Astrocyte of the spinal cord (primary cell): ENCODE data around the gene SLC9A5.
A peak's percentile ranks its signal among the peaks of the same experiment; 100 is the strongest.

ENCODE experiments used
- DNase-seq: peaks from one replicate; pipeline ENCODE4 v3.0.0; 2011; ENCODE audit warnings: low read depth, low spot score
- H3K4me3 ChIP-seq: 2 replicates; pipeline ENCODE4 v1.5.1; 2011; ENCODE audit warnings: low read depth, mild to moderate bottlenecking, low read length, moderate library complexity
- in situ Hi-C: cut with HindIII; loops from 2 replicates; pipeline ENCODE4 v1.10.0; 2017; ENCODE audit warnings: low sequenced_read_pairs
- TF ChIP-seq, protein P1 (sequence below): IDR thresholded peaks from 2 replicates; pipeline ENCODE4 v1.5.1; 2012; ENCODE audit warnings: low read depth, mild to moderate bottlenecking, low read length, inconsistent platforms

Gene SLC9A5

DNA sequence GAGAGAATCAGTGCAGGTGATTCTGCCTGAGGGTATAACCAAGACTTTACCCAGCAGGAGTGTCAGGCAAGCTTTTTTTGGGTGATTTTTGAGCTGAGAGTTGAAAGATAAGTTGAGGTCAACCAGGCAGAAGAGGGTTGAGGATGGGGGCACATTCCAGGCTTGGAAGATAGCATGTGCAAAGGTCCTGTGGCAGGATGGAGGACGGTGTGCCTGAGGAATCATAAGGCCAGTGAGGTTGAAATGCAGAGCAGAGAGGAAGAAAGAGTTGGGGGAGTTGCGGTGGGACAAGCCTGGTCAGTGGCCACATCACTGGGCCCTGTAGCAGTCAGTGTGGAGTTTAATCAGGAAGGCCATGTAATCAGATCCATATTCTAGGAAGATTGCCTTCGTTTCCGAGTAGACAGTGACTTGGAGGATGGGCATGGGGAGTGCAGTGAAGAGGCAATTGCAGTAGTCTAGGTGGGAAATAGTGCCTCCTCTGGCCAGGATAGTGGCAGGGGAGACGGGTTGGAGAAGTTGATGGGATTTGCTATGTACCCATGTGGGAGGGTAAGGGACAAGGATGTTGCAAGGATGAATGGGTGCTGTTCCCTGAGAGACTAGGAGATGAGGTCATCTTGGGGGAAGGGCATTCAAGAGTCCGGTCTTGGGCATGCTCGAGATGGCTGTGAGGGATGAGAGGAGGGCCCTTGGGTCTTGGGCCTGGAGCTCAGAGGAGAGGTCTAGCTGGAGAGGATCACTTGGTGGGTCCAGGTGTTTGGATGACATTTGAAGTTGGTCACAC is 34.5 kb downstream of the SLC9A5 start:
- DNase-seq, result no peak
- no peak overlapping the region for H3K4me3 ChIP-seq
- TF ChIP-seq, protein P1, sequence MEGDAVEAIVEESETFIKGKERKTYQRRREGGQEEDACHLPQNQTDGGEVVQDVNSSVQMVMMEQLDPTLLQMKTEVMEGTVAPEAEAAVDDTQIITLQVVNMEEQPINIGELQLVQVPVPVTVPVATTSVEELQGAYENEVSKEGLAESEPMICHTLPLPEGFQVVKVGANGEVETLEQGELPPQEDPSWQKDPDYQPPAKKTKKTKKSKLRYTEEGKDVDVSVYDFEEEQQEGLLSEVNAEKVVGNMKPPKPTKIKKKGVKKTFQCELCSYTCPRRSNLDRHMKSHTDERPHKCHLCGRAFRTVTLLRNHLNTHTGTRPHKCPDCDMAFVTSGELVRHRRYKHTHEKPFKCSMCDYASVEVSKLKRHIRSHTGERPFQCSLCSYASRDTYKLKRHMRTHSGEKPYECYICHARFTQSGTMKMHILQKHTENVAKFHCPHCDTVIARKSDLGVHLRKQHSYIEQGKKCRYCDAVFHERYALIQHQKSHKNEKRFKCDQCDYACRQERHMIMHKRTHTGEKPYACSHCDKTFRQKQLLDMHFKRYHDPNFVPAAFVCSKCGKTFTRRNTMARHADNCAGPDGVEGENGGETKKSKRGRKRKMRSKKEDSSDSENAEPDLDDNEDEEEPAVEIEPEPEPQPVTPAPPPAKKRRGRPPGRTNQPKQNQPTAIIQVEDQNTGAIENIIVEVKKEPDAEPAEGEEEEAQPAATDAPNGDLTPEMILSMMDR, result no peak
- in situ Hi-C loops, result no loop called here

DNA sequence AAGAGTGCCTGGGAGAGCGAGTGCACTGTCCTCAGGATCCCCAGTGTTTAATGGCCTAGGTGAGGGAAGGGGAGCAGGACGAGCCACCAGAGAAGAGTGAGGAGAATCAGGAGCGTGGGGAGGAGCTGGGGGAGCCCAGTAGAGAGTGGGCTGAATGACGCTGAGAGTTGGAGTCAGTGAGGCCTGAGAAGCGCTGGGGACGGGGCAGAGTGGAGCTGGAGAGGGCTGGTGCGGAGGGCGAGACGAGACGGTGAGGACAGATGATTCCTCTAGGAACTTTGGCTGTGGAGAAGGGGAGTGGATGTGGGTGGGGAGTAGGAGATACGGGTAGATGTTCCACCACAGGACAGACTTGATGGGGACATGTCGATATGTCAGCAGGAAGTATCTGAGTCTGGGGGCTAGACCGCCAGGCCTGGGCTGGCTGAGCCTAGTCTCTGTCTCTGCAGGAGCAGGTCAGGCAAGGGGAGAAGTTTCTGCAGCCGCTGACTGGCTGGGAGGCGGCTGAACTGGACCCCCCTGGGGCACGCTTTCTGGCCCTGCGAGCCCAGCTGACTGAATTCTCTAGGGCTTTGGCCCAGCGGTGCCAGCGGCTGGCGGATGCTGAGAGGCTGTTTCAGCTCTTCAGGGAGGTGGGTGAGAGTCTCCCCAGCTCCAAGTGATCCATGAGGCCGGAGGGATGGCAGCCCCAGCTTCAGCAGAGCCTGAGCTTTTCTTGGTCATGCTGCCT is 35.2 kb downstream of the SLC9A5 start:
- DNase-seq, result no peak
- in situ Hi-C loops, result no loop called here
- TF ChIP-seq, protein P1, result no peak
- H3K4me3 ChIP-seq, result no peak overlapping the region

DNA sequence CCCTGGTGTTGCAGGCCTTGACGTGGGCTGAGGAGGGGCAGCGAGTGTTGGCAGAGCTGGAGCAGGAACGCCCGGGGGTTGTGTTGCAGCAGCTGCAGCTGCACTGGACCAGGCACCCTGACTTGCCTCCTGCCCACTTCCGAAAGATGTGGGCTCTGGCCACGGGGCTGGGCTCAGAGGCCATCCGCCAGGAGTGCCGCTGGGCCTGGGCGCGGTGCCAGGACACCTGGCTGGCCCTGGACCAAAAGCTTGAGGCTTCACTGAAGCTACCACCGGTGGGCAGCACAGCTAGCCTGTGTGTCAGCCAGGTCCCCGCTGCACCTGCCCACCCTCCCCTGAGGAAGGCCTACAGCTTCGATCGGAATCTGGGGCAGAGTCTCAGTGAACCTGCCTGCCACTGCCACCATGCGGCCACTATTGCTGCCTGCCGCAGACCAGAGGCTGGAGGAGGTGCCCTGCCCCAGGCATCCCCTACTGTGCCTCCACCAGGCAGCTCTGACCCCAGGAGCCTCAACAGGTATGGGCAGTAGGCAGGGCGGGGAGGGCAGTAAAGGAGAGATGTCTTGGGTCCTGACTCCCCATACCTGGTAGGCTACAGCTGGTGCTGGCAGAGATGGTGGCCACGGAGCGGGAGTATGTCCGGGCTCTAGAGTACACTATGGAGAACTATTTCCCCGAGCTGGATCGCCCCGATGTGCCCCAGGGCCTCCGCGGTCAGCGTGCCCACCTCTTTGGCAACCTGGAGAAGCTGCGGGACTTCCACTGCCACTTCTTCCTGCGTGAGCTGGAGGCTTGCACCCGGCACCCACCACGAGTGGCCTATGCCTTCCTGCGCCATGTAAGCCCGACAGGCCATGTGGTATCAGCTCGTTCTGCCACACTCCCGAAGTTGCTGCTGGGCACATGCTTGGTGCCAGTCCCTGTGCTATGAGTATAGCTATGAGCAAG is 36.2 kb downstream of the SLC9A5 start:
- in situ Hi-C loops, result no loop called here
- no peak overlapping the region for H3K4me3 ChIP-seq
- peak; percentile 32 for DNase-seq
- TF ChIP-seq, protein P1, result peak; percentile 68

DNA sequence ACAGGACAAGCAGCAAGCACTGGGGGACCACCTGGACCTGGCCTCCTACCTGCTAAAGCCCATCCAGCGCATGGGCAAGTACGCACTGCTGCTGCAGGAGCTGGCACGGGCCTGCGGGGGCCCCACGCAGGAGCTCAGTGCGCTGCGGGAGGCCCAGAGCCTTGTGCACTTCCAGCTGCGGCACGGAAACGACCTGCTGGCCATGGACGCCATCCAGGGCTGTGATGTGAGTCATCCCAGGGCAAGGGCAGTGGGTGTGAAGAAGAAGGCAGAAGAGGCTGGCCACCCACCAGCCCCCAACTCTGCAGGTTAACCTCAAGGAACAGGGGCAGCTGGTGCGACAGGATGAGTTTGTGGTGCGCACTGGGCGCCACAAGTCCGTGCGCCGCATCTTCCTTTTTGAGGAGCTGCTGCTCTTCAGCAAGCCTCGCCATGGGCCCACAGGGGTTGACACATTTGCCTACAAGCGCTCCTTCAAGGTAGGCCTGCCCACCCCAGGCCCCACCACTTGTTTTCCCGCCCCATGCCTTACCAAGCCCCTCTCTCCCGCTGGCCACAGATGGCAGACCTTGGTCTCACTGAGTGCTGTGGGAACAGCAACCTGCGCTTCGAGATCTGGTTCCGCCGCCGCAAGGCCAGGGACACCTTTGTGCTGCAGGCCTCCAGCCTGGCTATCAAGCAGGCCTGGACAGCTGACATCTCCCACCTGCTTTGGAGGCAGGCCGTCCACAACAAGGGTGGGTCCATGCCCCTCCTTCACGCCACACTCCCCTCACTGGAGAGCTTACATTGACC is 37.9 kb downstream of the SLC9A5 start:
- no peak overlapping the region for H3K4me3 ChIP-seq
- TF ChIP-seq, protein P1, result no peak
- in situ Hi-C loops, result no loop called here
- DNase-seq, result no peak

DNA sequence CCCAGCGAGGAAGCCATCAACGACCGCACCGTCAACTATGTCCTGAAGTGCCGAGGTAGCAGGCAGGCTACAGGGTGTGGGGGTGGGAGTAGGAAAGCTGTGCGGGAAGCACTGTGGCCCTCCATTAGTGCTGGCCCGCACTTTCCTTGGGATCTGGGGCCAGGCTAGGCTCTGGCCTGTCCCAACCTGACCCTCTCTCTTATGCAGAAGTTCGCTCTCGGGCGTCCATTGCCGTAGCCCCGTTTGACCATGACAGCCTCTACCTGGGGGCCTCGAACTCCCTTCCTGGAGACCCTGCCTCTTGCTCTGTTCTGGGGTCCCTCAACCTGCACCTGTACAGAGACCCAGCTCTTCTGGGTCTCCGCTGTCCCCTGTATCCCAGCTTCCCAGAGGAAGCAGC is 39.2 kb downstream of the SLC9A5 start:
- TF ChIP-seq, protein P1, result no peak

More for the DNA sequence above, 39.2 kb downstream of the SLC9A5 start:
- no peak overlapping the region for H3K4me3 ChIP-seq
- in situ Hi-C loops, result no loop called here
- DNase-seq, result no peak
